ENCODE measurements around the gene TSSK3. TPM values are rescaled to one million over a fixed set of nuclear protein-coding genes. Genes with fewer than 3 reads are reported as not detected.
A peak's percentile ranks its signal among the peaks of the same experiment; 100 is the strongest.

TSSK3 gene
- total RNA-seq, 2 donors from 2014 or later: 0.63 to 0.70 TPM

DNA sequence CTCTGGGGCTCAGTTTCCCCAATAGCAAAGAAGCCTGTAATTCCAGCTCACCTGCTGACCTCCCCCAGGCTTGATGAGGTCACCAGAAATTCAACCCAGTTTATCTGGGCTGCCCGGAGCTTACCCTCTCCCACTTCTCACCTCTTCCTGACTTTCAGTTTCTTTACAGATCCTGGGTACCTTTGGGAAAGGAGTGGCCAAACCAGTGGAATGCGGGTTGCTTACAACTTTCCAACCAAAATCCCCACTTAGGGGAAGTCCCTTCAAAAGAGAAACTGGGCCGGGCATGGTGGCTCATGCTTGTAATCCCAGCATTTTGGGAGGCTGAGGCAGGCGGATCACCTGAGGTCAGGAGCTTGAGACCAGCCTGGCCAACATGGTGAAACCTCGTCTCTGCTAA is 20.4 kb upstream of the TSSK3 start:
- H3K9me3 ChIP-seq: no peaks in the 10 kb centered on the region
- no peak overlapping the region for H3K4me3 ChIP-seq
- DNase-seq (ENCODE audit: low spot score): no peak
- H3K27me3 ChIP-seq: no peaks in the 10 kb centered on the region
- H3K4me1 ChIP-seq: peaks cover 0 to 27% of the 10 kb centered on the region in 2 donors
- no peak for TF ChIP-seq CTCF (IDR thresholded peaks at IDR 0.05)
- no peaks in the 10 kb centered on the region for H3K36me3 ChIP-seq
- H3K27ac ChIP-seq: no peak overlapping the region

DNA sequence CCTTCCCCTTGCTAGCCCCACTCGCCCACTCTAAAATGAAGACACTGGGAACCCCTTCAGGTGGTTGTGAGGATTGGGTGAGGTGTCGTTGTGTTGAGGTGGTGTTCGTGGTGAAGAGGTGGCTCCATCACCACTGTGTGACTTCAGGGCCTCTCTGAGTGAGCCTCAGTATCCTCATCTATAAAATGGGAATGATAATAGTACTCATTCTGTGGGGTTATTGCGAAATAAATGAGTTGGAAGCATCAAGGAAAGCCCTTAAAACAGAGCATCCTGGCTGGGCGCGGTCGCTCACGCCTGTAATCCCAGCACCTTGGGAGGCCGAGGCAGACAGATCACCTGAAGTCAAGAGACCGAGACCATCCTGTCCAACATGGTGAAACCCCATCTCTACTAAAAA is 19.6 kb upstream of the TSSK3 start:
- no peak for DNase-seq (ENCODE audit: low spot score)
- H3K36me3 ChIP-seq: no peaks in the 10 kb centered on the region
- H3K27ac ChIP-seq: no peak overlapping the region
- no peak for TF ChIP-seq CTCF (IDR thresholded peaks at IDR 0.05)
- no peaks in the 10 kb centered on the region for H3K27me3 ChIP-seq
- H3K9me3 ChIP-seq: no peaks in the 10 kb centered on the region
- H3K4me1 ChIP-seq: peaks cover 0 to 20% of the 10 kb centered on the region in 2 donors
- H3K4me3 ChIP-seq: no peak overlapping the region

DNA sequence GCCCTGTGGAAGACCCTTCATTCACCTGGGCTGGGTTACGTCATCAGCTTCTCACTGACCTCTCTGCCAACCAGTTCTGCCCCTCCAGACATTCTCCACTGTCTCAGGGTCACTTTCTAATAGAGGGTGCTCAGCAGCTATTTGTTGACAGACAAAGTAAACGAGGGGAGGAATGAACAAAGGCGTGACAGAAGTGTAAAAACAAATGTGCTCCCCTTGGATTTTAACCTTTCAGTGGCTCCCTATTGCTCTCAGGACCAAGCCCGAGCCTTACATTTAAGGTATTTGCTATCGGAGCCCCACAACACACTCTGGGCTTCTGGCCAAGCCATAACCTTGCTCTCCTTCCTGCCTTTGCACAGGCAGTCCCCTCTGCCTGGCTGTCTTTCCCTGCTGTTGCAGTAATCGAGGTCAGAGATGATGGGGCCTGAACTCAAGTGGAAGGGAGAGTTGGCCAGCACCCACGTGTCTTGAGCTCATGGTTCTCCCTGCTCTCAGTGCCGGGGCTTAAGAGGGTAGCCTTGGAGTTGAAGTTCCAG is 17.0 kb upstream of the TSSK3 start:
- Histone ChIP-seq H3K36me3 (no peaks in the 10 kb centered on the region), H3K27ac (no peak overlapping the region), H3K9me3 (no peaks in the 10 kb centered on the region), H3K4me3 (no peak overlapping the region), H3K27me3 (no peaks in the 10 kb centered on the region), H3K4me1 (peaks cover 0 to 21% of the 10 kb centered on the region in 2 donors)
- no peak for TF ChIP-seq CTCF (IDR thresholded peaks at IDR 0.05)
- DNase-seq (ENCODE audit: low spot score): no peak

DNA sequence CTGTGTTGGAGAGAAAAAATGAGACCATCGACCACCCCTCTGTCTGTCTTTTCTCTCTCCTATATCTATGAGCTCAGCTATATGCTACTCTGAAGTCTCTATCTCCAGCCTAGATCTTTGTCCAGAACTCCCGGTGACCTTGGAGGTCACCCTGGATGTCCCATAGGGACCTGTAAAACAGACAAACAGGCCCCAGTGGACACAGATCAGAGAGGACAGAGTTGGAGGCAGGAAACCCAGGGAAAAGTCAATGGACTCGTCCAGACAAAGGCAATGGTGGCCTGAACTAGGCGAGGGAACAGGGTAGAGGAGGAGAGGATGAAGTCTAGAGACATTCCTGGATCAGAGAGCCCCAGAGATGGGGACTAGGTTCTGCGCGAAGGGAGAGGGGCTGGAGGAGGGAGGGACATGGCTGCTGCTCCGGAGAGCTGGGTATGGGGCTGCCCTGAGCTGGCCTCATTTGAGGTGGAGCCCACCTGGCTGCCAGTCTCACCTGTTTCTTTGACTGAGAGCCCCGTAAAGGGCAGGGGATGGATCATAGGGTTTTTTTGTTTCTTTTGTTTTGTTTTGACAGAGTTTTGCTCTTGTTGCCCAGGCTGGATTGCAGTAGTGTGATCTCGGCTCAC is 15.7 kb upstream of the TSSK3 start:
- Histone ChIP-seq H3K4me1 (peaks cover 0 to 27% of the 10 kb centered on the region in 2 donors), H3K36me3 (no peaks in the 10 kb centered on the region), H3K27ac (no peak overlapping the region), H3K4me3 (no peak overlapping the region), H3K9me3 (no peaks in the 10 kb centered on the region), H3K27me3 (no peaks in the 10 kb centered on the region)
- DNase-seq (ENCODE audit: low spot score): no peak
- TF ChIP-seq CTCF (IDR thresholded peaks at IDR 0.05): no peak

- Histone ChIP-seq H3K27me3 (no peaks in the 10 kb centered on the region), H3K4me3 (no peak overlapping the region), H3K9me3 (no peaks in the 10 kb centered on the region), H3K36me3 (no peaks in the 10 kb centered on the region), H3K4me1 (peaks cover 0 to 53% of the 10 kb centered on the region in 2 donors), H3K27ac (peak overlapping the region in 1 of 2 donors; percentile 6)
- no peak for TF ChIP-seq CTCF (IDR thresholded peaks at IDR 0.05)
- DNase-seq (ENCODE audit: low spot score): no peak
These were observed 13.1 kb upstream of the TSSK3 start for GRCh38 chr1:32349211-32349708.
